DND-41 (cell line): Measurements from ENCODE around the gene COQ10A.

ENCODE experiments used
- ATAC-seq: fragments of 200-7000 bp; cut with Tn5 transposase; 3 replicates; pipeline ENCODE4 v1.9.1; 2021; ENCODE audit warnings: low read depth; ENCODE audit not compliant: insufficient read depth
- DNase-seq: peaks from one replicate; pipeline ENCODE4 v3.0.0-alpha.2; 2020
- H2AFZ ChIP-seq: 2 replicates; pipeline ENCODE4 v1.6.0; 2012; ENCODE audit warnings: low read depth, low read length
- H3K27ac ChIP-seq: 2 replicates; pipeline ENCODE4 v1.5.1; 2012; ENCODE audit warnings: low read length, inconsistent platforms
- H3K27me3 ChIP-seq: fragments of 200-600 bp; sonication (generic); 2 replicates; pipeline ENCODE4 v1.6.0; 2012; ENCODE audit warnings: low read length, mild to moderate bottlenecking, inconsistent platforms; ENCODE audit not compliant: insufficient read depth, poor library complexity
- H3K36me3 ChIP-seq: 2 replicates; pipeline ENCODE4 v1.5.1; 2012; ENCODE audit warnings: low read length, inconsistent platforms; ENCODE audit not compliant: insufficient read depth
- H3K4me1 ChIP-seq: 2 replicates; pipeline ENCODE4 v1.5.1; 2012; ENCODE audit warnings: mild to moderate bottlenecking, low read length; ENCODE audit not compliant: insufficient read depth
- H3K4me2 ChIP-seq: 2 replicates; pipeline ENCODE4 v1.6.0; 2012; ENCODE audit warnings: mild to moderate bottlenecking, moderate library complexity, low read length, inconsistent platforms; ENCODE audit not compliant: insufficient read depth
- H3K4me3 ChIP-seq, 2 experiments: fragments of 200-600 bp in 1 of 2; shearing (Covaris generic) in 1 of 2; 2 replicates each; pipeline ENCODE4 v1.5.1; 2012 to 2016; ENCODE audit warnings: inconsistent platforms in 2 of 2, low read length in 2 of 2, mild to moderate bottlenecking in 2 of 2, low read depth in 1 of 2, moderate library complexity in 1 of 2
- H3K79me2 ChIP-seq: 2 replicates; pipeline ENCODE4 v1.6.0; 2012; ENCODE audit warnings: low read length, inconsistent platforms; ENCODE audit not compliant: insufficient read depth
- H3K9ac ChIP-seq: 2 replicates; pipeline ENCODE4 v1.6.0; 2012; ENCODE audit warnings: low read depth, mild to moderate bottlenecking, inconsistent platforms, low read length, moderate library complexity
- H3K9me3 ChIP-seq: 2 replicates; pipeline ENCODE4 v1.5.1; 2012; ENCODE audit warnings: low read length, moderate library complexity, mild to moderate bottlenecking, inconsistent platforms; ENCODE audit not compliant: insufficient read depth, severe bottlenecking
- H4K20me1 ChIP-seq: 2 replicates; pipeline ENCODE4 v1.6.0; 2012; ENCODE audit warnings: low read length; ENCODE audit not compliant: insufficient read depth
- CTCF ChIP-seq: IDR thresholded peaks from 2 replicates; pipeline ENCODE4 v1.5.1; 2012; ENCODE audit warnings: borderline replicate concordance, low read length, moderate library complexity, mild to moderate bottlenecking; ENCODE audit not compliant: poor library complexity, severe bottlenecking; ENCODE audit errors: extremely low read depth
- EZH2 ChIP-seq: IDR thresholded peaks from 3 replicates; pipeline ENCODE4 v1.6.1; 2012; ENCODE audit warnings: borderline replicate concordance, low read depth, mild to moderate bottlenecking, moderate library complexity, low read length, inconsistent platforms; ENCODE audit not compliant: severe bottlenecking

The COQ10A gene

GRCh38 chr12:56221232-56221756, 45.4 kb upstream of the COQ10A start:
- Histone ChIP-seq H3K27me3 (no peaks in the 10 kb centered on the region), H3K27ac (peak overlapping the region; percentile 85), H3K4me2 (peak overlapping the region; percentile 97), H3K4me3 (peak overlapping the region; percentile 72 to 78), H3K79me2 (peaks cover 58% of the 10 kb centered on the region), H3K4me1 (peaks cover 53% of the 10 kb centered on the region), H2AFZ (peak overlapping the region; percentile 87), H3K9ac (peak overlapping the region; percentile 67), H4K20me1 (peaks cover 6% of the 10 kb centered on the region; the same call in 1 of the 2 replicates), H3K9me3 (no peaks in the 10 kb centered on the region), H3K36me3 (peaks cover 19% of the 10 kb centered on the region)
- TF ChIP-seq EZH2: no peak
- TF ChIP-seq CTCF: no peak
- DNase-seq (no peak), ATAC-seq (peak; percentile 15)

GRCh38 chr12:56221757-56222530, 44.8 kb upstream of the COQ10A start, which contains the start of gene RNF41:
TSS of gene RNF41 (minus strand) at chr12:56221922. CDS start at chr12:56214047, 7,875 bp downstream.
- no peaks in the 10 kb centered on the region for H3K27me3 ChIP-seq
- DNase-seq (peak; percentile 93), ATAC-seq (peak; percentile 77)

GRCh38 chr12:56222531-56222895, 44.2 kb upstream of the COQ10A start:
- Histone ChIP-seq H3K4me1 (peaks cover 54% of the 10 kb centered on the region), H3K4me2 (peak overlapping the region; percentile 97), H3K27ac (peak overlapping the region; percentile 85), H3K9me3 (no peaks in the 10 kb centered on the region), H3K9ac (peak overlapping the region; percentile 67), H3K36me3 (peaks cover 18% of the 10 kb centered on the region), H4K20me1 (peaks cover 4% of the 10 kb centered on the region; the same call in 1 of the 2 replicates), H3K4me3 (peak overlapping the region; percentile 72 to 78; a peak in 3 of 4 replicates), H2AFZ (peak overlapping the region; percentile 87), H3K27me3 (no peaks in the 10 kb centered on the region), H3K79me2 (peaks cover 56% of the 10 kb centered on the region)
- ATAC-seq: no peak
- DNase-seq: no peak
- TF ChIP-seq CTCF (no peak), EZH2 (no peak)

More at GRCh38 chr12:56221757-56222530, 44.8 kb upstream of the COQ10A start, which contains the start of gene RNF41:
- TF ChIP-seq CTCF (peak; percentile 40), EZH2 (no peak)
- peaks cover 58% of the 10 kb centered on the region for H3K79me2 ChIP-seq
- H3K9me3 ChIP-seq: no peaks in the 10 kb centered on the region
- H3K36me3 ChIP-seq: peaks cover 15% of the 10 kb centered on the region
- H3K4me2 ChIP-seq: peak within 1 kb of the TSS; percentile 97
- H4K20me1 ChIP-seq: peaks cover 6% of the 10 kb centered on the region; the same call in 1 of the 2 replicates
- peaks cover 54% of the 10 kb centered on the region for H3K4me1 ChIP-seq
- H3K4me3 ChIP-seq: peak within 1 kb of the TSS; percentile 72 to 78
- H3K27ac ChIP-seq: peak within 1 kb of the TSS; percentile 85
- H2AFZ ChIP-seq: peak within 1 kb of the TSS; percentile 87
- peak within 1 kb of the TSS; percentile 67 for H3K9ac ChIP-seq
